OCI-LY1 (cell line): ENCODE measurements around the gene VOPP1.

Experiments
- CTCF ChIP-seq: fragments of 200-600 bp; sonication (generic), shearing (Covaris generic); IDR thresholded peaks from 2 replicates; pipeline ENCODE4 v1.5.1; 2017; ENCODE audit warnings: mild to moderate bottlenecking, antibody characterized with exemption, low read length, moderate library complexity, mixed read lengths
- EZH2 ChIP-seq: fragments of 200-600 bp; sonication (generic), shearing (Covaris generic); IDR thresholded peaks from 2 replicates; pipeline ENCODE4 v1.8.0; 2017; ENCODE audit warnings: borderline replicate concordance, mixed run types, mild to moderate bottlenecking, antibody characterized with exemption, low read length, moderate library complexity, mixed read lengths

- no peak for TF ChIP-seq CTCF
- TF ChIP-seq EZH2: no peak
Observed at GRCh38 chr7:55475855-55476803, 96.2 kb downstream of the VOPP1 start.
